GM12892 (cell line): ENCODE measurements around the gene MAGI2.

Experiments
- POLR2AphosphoS5 ChIP-seq: IDR thresholded peaks from 2 replicates; pipeline ENCODE4 v1.6.1; 2011; ENCODE audit warnings: low read depth, low read length, control low read depth
- TAF1 ChIP-seq: IDR thresholded peaks from 2 replicates; pipeline ENCODE4 v1.6.1; 2011; ENCODE audit warnings: low read depth, mild to moderate bottlenecking, control low read depth, low read length, borderline replicate concordance

- TF ChIP-seq POLR2AphosphoS5 (no peak), TAF1 (no peak)
Observed at GRCh38 chr7:78197447-78197846, 1256.0 kb downstream of the MAGI2 start.
